UCSD-AML1 (cell line): ENCODE results near the gene TOB2.

Experiments used
- DNase-seq: peaks from one replicate; lab custom pipeline; 2025; ENCODE audit not compliant: unreplicated experiment; lab: John Stamatoyannopoulos, UW

Gene TOB2, protein sequence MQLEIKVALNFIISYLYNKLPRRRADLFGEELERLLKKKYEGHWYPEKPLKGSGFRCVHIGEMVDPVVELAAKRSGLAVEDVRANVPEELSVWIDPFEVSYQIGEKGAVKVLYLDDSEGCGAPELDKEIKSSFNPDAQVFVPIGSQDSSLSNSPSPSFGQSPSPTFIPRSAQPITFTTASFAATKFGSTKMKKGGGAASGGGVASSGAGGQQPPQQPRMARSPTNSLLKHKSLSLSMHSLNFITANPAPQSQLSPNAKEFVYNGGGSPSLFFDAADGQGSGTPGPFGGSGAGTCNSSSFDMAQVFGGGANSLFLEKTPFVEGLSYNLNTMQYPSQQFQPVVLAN

DNA sequence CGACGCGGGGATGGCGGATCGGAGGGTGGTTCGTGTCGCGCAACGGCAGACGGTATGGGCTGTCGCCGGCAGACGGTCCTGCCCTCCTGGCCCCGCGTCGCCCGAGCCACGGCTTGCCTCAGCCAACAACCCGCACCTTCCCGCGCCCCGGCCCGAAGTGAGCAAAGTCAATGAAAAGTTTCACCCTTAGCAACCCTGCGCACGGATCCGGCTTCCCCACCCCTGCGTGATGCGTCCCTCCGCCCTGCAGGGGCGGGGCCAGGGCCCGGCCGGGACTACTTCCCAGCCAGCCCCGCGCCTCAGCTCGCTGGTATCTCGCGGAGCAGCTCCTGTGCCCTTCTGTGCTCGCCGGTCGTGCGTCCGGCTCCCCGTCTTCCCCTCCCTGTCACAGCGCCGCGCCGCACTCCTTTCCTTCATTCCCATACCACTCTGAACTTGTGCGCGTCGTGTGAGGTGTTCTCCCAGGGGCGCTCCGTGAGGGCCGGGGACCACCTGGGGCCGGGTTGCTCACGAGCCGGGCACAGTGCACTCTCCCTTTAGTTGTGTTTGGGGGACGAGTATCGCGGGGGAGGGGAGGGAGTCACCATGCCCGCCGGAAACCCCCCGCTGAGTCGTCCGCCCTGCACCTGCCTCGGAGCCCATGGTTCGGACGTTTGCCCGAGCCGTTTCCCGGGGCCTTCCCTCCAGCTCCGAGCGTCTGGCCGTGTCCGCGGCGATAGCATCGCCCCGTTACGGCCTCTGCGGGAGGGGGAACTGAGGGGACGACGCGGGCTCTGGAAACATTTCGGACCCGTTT is at the start of gene TOB2:
TSS of gene TOB2 (minus strand) at position 163 of the 796 bp plus-strand sequence. CDS start 9,456 bp downstream, outside the sequence.
- peak; percentile 95 for DNase-seq

- DNase-seq, result no peak
Observed at GRCh38 chr22:41491374-41492100, 44.9 kb upstream of the TOB2 start.

DNA sequence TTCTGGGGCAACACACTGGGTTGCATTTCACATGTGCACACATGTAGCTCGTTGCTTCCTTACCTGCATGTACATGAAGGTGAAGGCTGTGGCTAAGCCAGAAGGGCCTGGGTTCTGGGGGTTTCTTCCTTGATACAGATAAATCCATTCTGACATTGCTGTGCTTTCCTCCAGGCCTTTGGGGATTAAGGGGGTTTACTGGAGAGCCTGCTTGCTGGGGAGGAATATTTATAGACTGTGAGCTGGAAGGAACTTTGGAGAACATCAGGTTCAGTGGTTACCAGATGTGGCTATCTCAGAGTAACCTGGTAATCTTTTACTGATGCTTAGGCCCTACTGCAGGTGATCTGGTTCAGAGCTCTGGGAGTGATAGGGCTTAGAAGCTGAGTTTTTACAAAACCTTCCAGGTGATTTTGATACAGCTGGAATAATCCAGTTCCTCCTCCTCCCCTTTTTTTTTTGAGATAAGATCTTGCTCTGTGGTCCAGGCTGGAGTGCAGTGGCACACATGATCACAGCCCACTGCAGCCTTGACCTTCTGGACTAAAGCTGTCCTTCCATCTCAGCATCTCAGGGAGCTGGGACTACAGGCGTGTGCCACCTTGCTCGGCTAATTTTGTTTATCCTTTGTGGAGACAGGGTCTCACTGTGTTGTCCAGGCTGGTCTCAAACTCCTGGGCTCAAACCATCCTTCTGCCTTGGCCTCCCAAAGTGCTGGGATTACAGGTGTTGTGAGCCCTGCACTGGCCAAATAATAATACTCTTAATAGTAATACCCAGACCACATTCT is 42.2 kb upstream of the TOB2 start:
- DNase-seq, result no peak

GRCh38 chr22:41488076-41488475 is 41.5 kb upstream of the TOB2 start:
- DNase-seq, result no peak

- DNase-seq, result no peak
Observed at GRCh38 chr22:41487037-41487935, 40.7 kb upstream of the TOB2 start.

DNA sequence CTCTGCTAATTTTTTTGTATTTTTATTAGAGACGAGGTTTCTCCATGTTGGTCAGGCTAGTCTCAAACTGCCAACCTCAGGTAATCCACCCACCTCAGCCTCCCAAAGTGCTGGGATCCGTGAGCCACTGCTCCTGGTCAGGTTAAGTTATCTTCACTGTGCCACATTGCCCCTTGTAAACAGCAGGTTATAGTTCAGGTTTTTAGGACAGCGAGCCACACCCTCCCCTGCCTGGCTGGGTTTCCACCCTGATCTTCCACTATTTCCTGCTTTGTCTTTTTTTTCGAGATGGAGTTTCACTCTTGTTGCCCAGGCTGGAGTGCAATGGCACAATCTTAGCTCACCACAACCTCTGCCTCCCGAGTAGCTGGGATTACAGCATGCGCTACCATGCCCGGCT is 38.4 kb upstream of the TOB2 start:
- DNase-seq, result no peak

- no peak for DNase-seq
Observed at GRCh38 chr22:41482319-41482935, 35.8 kb upstream of the TOB2 start.

DNA sequence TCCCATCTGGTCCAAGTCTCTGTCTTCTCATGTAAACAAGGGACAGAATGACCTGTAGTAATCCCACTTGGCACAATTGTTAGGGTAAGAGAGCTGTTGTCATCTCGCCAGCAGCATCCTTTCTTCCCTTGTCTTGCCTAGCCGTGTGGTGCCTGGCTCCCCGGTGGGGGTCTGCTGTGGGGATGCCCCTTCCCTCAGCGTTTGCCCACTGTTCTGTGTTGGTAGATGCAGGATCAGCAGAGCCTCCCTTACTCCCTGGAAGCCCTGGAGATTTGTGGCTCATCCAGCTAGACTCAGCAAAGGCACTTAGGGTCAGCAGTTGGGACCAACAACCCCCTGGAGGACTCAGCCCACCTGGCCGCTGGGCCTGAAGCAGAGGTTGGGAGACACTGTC is 35.3 kb upstream of the TOB2 start:
- no peak for DNase-seq

DNA sequence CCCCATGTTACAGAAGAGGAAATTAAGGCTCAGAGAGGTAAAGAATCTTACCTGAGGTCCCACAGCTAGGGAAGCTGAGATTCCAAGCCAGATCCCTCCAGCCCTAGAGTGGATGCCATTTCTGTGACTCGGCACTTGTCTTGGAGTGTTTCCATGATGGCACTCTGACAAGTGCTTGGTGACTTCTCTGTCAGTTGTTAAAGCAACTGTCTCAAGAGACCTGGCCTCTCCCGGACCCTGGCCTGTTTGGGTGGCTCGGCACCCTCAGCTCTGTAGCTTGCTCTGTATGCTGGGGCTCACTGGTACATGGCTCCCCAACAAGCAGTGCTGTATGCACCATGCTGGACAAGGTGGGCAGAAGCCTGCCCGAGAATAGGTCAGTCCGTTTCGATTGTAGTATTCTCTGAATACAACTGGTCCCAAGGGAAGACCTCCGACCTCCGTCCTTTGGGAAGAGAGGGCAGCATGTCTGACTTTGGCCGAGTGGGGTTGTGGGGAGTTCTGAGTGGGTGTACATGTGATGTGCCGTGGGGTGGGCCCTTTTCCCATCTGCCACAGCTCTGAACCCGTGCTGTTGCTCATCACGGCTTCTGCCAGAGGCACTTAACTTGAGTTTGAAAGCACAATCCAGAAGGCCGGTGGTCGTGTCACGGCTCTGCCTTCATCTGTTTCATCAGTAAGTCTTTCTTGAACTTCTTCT is 34.7 kb upstream of the TOB2 start:
- no peak for DNase-seq

DNA sequence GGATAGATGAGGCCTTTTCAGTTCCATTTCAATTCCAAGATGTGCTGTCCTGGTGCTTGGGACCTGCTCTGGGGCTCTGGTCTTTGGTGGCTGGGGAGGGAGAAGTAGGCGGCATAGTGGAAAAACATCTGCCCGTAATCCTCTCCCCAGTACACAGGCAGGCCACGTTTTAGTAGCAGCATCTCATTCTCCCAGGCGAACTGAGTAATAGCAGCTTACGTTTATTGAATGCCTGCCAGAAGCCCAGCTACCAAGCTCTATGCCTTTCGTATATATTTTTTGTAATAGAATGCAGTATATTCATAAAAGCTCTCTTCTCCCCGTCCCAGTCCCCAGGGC is 33.8 kb upstream of the TOB2 start:
- DNase-seq, result no peak

DNA sequence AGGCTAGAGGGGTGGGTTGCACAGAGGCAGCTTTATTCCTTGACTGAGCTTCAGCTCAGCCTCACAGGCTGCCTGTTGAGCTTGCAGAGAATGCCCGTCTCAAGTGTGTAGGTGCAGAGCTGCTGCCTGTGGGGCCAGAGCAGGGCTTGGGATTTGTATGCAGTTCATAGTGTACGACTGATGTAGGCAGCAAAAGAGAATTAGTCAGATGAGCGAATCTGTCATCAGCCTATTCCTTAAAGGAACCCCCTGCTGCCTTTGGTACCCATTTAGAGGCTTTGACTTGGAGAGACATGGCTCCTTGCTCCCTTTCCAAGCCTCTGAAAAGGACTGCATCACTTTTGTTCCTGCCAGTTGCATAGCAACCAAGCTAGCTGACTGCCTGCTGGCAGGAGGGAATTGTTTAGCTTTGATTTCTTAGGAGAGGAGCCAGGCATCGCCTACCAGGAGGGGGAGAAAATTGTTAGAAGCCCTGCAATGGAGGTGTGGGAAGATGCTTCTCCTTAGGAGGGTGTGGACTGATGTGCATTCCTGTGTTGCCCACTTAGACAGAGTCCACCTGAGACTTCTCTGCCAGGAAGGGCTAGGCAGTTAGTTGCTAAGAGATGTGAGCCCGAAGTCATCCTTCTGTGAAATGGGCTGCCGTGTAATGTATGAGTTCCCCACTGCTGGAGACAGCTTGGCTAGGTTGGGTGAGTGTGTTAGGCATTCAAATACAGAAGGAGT is 33.2 kb upstream of the TOB2 start:
- no peak for DNase-seq

DNA sequence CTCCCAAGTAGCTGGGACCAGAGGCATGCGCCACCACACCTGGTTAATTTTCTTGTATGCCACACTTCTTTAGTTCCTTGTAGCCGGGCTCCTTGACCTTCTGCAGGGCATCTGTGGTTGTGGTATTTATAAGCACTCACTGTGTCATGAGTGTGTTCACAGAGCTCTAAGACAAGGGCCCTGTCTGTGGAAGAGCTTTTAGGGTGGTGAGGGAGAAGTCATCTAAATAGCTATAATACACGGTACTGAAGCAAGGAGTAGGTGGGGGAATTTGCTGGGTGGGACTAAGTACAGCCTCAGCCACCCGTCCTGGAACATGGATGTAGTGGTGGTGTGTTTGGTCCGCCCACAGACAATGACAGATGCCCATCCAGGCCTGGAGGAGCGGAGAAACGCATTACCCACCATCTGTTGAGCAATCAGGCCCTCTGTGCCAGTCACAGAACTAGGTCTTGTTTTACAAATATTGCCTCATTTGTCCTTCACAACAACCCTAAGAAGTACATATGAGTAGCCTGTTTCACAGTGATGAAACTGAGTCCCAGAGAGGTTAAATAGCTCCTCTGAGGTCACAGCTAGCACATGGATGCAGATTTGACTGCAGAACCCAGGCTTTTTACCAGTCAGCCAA is 32.4 kb upstream of the TOB2 start:
- DNase-seq, result no peak

- no peak for DNase-seq
Observed at GRCh38 chr22:41478473-41478872, 31.9 kb upstream of the TOB2 start.

GRCh38 chr22:41474872-41475451 is 28.4 kb upstream of the TOB2 start:
- no peak for DNase-seq

DNA sequence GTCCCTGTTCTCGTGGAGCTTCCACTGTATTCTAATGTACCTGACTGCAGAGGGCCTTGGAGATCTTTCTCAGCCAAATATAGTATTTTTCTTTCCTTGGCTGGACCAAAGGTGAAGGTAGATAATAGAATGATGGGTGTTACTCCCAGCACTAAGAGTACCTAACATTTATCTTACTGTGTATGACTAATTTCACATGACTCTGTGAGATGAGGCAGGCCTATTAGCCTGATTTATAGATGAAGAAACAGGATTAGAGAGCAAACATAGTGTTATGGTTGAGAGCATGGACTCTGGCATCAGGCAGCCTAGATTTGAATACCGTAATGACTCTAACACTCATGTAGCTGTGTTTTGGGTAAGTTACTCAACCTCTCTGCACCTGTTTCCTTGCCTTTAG is 25.0 kb upstream of the TOB2 start:
- no peak for DNase-seq

DNA sequence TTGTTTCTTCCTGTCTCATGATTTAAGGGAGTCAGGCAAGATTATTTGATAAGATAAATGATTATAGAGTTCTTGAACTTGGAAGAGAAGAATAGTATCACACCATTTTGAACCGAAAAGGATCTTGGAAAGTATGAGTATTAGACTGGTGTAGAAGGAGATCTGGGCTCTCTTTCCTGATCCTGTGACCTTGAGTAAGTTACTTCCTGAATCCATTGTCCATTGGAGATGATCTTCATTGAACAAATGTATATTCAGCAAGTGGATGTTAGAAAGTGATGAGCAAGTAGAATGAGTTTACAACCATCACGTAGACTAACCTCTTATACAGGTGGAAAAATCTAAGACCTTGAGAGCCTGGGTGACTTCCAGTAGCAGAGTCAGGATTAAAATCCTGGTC is 24.3 kb upstream of the TOB2 start:
- DNase-seq, result no peak

DNA sequence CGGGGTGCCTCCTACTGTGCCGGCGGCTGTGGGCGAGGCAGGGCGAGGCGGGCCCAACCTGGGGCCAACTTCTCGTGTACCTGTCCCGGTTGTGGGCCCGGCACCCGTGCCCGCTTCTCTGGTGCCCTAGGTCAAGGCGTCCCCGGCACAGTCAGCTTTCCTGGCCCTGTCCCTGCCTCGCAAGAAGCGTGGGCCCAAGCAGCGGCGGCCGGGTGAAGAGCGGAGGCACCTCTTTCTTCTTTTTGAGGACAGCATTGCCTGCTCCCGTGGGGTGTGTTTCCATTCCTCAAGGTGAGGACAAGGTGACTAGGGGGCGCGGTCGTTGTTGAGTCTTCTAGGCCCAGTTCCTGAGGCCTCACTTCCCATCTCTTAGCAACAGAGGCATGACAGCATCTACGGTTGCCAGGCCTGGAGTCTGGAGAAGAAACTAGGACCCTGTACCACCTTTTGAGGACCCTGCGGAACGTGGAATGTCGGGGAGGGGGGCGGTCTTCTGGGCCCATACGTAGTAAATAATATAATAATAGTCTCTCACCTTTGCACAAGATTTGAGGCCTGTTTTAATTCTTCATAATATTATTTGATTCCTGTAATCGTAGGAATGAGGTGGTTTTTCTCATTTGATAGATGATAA is 22.7 kb upstream of the TOB2 start:
- DNase-seq, result no peak
